ENCODE results near the gene CYSRT1. TPM values are rescaled to one million over a fixed set of nuclear protein-coding genes. Genes with fewer than 3 reads are reported as not detected.

The CYSRT1 gene
- total RNA-seq, 1 experiment from 2014 or later, result 1.4 TPM

DNA sequence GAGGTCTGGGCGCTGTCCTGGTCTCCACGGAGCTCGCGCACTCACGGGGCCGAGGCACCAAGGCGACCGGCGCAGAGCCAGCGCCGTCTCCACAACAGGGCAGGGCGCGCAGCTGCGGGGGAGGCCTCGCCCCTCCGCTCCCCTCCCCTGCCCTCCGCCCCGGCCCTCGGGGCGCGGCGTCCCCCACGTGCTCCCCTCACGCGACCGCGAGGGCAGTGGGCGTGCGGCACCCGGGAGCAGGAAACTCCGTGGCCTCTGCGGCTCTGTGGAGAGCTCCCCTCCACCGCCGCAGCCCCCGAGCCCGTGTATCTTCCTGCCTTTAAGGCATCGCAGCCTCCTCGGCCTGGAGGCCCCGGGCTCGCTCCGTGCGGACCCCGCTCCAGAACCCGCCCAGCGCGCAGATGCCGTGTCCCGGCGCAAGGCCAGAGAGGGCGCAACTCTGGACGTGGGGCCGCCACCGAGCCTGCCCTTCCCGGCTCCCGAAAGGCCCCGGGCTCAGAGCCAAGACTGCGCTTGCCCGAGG lies 15.4 kb downstream of the CYSRT1 start:
- Mint-ChIP-seq H3K9me3 (ENCODE audit: unreplicated experiment) (no peaks in the 10 kb centered on the region), H3K27ac (ENCODE audit: low read depth, unreplicated experiment) (no peak overlapping the region), H3K27me3 (ENCODE audit: insufficient read depth, unreplicated experiment) (no peaks in the 10 kb centered on the region), H3K4me1 (ENCODE audit: insufficient read depth, unreplicated experiment) (peaks cover 15% of the 10 kb centered on the region), H3K36me3 (ENCODE audit: insufficient read depth, unreplicated experiment) (peaks cover 45% of the 10 kb centered on the region), H3K4me3 (ENCODE audit: unreplicated experiment) (peak overlapping the region; percentile 80)
- intact Hi-C loops (cut with micrococcal nuclease), result loop anchor here (2.0 kb wide), 1 partner anchor 52 kb away; the partner anchor contains the start of genes ANAPC2 and SSNA1
- no TSS peak for BruUV-seq (replicated peaks)
- POLR2A ChIA-PET, result interaction anchor here (0.6 to 8.6 kb wide), 39 partner anchors 9 to 1146 kb away, joined by 3 to 118 read pairs (median 4); partner anchors contain the start of genes ANAPC2, CYSRT1, MAN1B1 and MRPL41
- TF ChIP-seq, protein P1, sequence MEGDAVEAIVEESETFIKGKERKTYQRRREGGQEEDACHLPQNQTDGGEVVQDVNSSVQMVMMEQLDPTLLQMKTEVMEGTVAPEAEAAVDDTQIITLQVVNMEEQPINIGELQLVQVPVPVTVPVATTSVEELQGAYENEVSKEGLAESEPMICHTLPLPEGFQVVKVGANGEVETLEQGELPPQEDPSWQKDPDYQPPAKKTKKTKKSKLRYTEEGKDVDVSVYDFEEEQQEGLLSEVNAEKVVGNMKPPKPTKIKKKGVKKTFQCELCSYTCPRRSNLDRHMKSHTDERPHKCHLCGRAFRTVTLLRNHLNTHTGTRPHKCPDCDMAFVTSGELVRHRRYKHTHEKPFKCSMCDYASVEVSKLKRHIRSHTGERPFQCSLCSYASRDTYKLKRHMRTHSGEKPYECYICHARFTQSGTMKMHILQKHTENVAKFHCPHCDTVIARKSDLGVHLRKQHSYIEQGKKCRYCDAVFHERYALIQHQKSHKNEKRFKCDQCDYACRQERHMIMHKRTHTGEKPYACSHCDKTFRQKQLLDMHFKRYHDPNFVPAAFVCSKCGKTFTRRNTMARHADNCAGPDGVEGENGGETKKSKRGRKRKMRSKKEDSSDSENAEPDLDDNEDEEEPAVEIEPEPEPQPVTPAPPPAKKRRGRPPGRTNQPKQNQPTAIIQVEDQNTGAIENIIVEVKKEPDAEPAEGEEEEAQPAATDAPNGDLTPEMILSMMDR (IDR thresholded peaks at IDR 0.05; ENCODE audit: unreplicated experiment), result no peak
- DNase-seq (ENCODE audit: unreplicated experiment), result peak; percentile 71
- CTCF ChIA-PET, result interaction anchor here (0.7 to 1.3 kb wide), 3 partner anchors 14 to 70 kb away, joined by 3 read pairs; no protein-coding TSS in a partner anchor

DNA sequence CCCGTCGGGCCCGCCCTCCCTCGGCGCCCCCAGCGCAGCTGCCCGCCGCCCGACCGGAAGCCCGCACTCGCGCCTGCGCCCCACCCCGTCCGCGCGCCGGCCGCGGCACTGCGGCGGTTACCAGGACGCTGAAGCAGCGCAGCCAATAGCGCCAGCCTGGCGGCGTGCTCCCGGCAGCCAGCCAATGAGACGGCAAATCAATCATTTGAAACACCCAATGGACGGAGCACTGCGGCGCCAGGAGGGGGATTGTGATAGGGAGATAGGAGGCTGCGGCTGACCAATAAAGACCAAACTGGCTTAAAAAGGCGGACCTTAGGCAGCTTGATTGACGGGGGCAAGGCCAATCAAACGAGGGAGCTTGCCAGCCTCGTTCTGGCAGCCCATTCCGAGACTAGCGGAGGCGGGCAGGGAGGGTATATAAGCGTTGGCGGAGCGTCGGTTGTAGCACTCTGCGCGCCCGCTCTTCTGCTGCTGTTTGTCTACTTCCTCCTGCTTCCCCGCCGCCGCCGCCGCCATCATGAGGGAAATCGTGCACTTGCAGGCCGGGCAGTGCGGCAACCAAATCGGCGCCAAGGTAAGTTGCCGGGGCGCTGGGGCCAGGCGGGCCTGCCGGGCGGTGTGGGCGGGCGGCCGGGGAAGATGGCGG lies 16.0 kb downstream of the CYSRT1 start, which contains the start of gene TUBB4B:
Gene TUBB4B, plus strand, starts transcription at position 447 of the 649 bp plus-strand sequence. Its CDS starts 74 bp downstream, at position 521.
- ChIA-PET CTCF (interaction anchor here (0.6 to 1.3 kb wide), 2 partner anchors 14 to 23 kb away, joined by 3 read pairs; no protein-coding TSS in a partner anchor), POLR2A (interaction anchor here (0.6 to 8.6 kb wide), 38 partner anchors 9 to 1147 kb away, joined by 3 to 118 read pairs (median 4); partner anchors contain the start of genes ANAPC2, CYSRT1, MAN1B1 and MRPL41)
- Mint-ChIP-seq H3K27me3 (ENCODE audit: insufficient read depth, unreplicated experiment) (no peaks in the 10 kb centered on the region), H3K4me3 (ENCODE audit: unreplicated experiment) (peak within 1 kb of the TSS; percentile 80), H3K36me3 (ENCODE audit: insufficient read depth, unreplicated experiment) (peaks cover 45% of the 10 kb centered on the region), H3K9me3 (ENCODE audit: unreplicated experiment) (no peaks in the 10 kb centered on the region), H3K27ac (ENCODE audit: low read depth, unreplicated experiment) (peak within 1 kb of the TSS; percentile 94), H3K4me1 (ENCODE audit: insufficient read depth, unreplicated experiment) (peaks cover 15% of the 10 kb centered on the region)
- DNase-seq (ENCODE audit: unreplicated experiment), result peak; percentile 100
- TF ChIP-seq, protein P1 (IDR thresholded peaks at IDR 0.05; ENCODE audit: unreplicated experiment), result no peak
- intact Hi-C loops (cut with micrococcal nuclease), result loop anchor here (2.0 kb wide), 1 partner anchor 52 kb away; the partner anchor contains the start of genes ANAPC2 and SSNA1
- BruUV-seq (replicated peaks), result no TSS peak

DNA sequence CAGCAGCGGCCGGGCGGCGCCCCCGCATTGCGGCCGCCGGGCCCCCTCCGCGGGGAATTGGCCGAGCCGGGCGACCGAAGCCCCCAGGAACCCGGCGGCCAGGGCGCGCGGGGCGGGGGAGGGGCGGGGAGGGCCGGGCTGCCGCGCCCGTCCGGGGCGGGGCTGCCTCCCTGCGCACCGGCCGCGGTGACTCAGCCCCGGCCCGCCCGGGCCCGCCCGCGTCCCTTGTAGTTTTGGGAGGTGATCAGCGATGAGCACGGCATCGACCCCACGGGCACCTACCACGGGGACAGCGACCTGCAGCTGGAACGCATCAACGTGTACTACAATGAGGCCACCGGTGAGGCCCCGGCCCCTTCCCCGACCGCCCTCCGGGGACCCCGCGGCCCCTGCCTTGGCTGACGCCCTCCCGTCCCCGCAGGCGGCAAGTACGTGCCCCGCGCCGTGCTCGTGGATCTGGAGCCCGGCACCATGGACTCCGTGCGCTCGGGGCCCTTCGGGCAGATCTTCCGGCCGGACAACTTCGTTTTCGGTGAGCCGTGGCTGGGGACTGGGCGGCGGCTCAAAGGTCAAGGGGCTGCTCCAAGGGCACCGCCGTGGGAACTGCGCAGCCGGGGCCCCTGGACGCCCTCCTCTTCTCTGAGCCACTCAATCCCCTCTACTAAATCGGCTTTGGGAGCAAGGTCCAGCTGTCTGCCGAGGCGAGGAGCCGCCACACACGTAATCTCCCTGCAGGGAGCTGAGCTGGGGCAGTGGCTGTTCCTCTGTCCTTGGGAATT lies 16.7 kb downstream of the CYSRT1 start:
- H3K27ac Mint-ChIP-seq (ENCODE audit: low read depth, unreplicated experiment), result peak overlapping the region; percentile 94
- TF ChIP-seq, protein P1 (IDR thresholded peaks at IDR 0.05; ENCODE audit: unreplicated experiment), result no peak
- no peaks in the 10 kb centered on the region for H3K27me3 Mint-ChIP-seq (ENCODE audit: insufficient read depth, unreplicated experiment)
- TSS peak; percentile 63 for BruUV-seq (replicated peaks)
- H3K4me1 Mint-ChIP-seq (ENCODE audit: insufficient read depth, unreplicated experiment), result peaks cover 15% of the 10 kb centered on the region
- no peaks in the 10 kb centered on the region for H3K9me3 Mint-ChIP-seq (ENCODE audit: unreplicated experiment)
- H3K4me3 Mint-ChIP-seq (ENCODE audit: unreplicated experiment), result peak overlapping the region; percentile 80
- intact Hi-C loops (cut with micrococcal nuclease), result loop anchor here (2.0 kb wide), 1 partner anchor 53 kb away; the partner anchor contains the start of genes ANAPC2 and SSNA1
- CTCF ChIA-PET, result interaction anchor here (0.5 to 1.4 kb wide), 7 partner anchors 13 to 182 kb away, joined by 3 to 5 read pairs (median 3); partner anchors contain the start of gene RNF224
- POLR2A ChIA-PET, result interaction anchor here (0.6 to 8.6 kb wide), 32 partner anchors 13 to 310 kb away, joined by 3 to 118 read pairs (median 4); partner anchors contain the start of genes ANAPC2, CYSRT1, MAN1B1 and MRPL41
- H3K36me3 Mint-ChIP-seq (ENCODE audit: insufficient read depth, unreplicated experiment), result peaks cover 45% of the 10 kb centered on the region
- DNase-seq (ENCODE audit: unreplicated experiment), result peak; percentile 71

All from MCF 10A (cell line).